GM18858 (cell line): Measurements from ENCODE around the gene PIR.

Experiments
- ATAC-seq: cut with Tn5 transposase; IDR thresholded peaks from one replicate; pipeline ENCODE4 v1.9.1; 2021; ENCODE audit not compliant: unreplicated experiment

Gene PIR

GRCh38 chrX:15492469-15492868 lies 664 bp downstream of the PIR start:
- ATAC-seq: no peak

- ATAC-seq: no peak
These were observed 9.2 kb downstream of the PIR start for GRCh38 chrX:15483891-15484290.

- no peak for ATAC-seq
These were observed 17.6 kb downstream of the PIR start for GRCh38 chrX:15475486-15475885.

- ATAC-seq: no peak
These were observed 18.1 kb downstream of the PIR start for GRCh38 chrX:15475021-15475420.

GRCh38 chrX:15474028-15474427 lies 19.1 kb downstream of the PIR start:
- no peak for ATAC-seq

- no peak for ATAC-seq
These were observed 20.6 kb downstream of the PIR start for GRCh38 chrX:15472531-15472930.

GRCh38 chrX:15471028-15471427 lies 22.1 kb downstream of the PIR start:
- peak; percentile 81 for ATAC-seq

DNA sequence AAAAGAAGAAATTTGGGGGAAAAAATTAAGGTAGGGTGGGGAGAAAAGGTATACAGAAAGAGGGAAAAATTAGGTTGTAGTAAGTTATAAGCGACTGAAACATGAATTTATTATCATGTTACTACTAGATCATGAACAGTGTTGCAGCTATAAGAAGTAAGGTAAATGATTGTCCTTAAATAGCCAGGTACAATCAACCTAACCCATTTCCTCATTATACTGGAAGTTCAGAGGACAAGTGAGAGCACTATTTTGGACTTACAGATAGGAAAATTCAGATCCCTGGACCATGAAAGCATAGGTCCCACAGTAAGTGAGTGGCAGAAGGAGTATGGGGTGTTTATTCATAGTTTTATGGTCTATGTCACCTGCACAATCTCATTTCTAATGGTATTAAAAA lies 23.5 kb downstream of the PIR start:
- no peak for ATAC-seq

DNA sequence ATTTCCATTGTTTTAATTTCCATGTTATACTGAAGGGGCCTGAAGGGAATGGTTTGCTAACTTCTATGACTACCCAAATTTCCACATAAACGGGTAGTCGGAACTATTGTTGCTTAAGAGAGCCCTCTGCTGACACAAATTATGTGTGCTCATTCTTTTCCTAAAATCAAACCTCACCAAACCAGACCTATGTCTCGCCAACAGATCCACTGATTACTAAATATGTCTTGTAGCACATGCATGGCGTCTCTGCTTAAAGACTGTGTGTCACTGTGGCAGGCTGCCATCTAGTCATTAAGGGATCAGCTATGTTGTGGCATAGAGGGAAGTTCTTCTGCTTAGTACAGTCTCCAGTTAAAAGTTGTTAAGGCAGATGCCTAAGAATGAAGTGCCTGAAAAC lies 25.1 kb downstream of the PIR start:
- ATAC-seq: no peak

GRCh38 chrX:15465896-15466651 lies 27.1 kb downstream of the PIR start:
- no peak for ATAC-seq

- peak; percentile 52 for ATAC-seq
These were observed 27.8 kb downstream of the PIR start for GRCh38 chrX:15465347-15465746.

DNA sequence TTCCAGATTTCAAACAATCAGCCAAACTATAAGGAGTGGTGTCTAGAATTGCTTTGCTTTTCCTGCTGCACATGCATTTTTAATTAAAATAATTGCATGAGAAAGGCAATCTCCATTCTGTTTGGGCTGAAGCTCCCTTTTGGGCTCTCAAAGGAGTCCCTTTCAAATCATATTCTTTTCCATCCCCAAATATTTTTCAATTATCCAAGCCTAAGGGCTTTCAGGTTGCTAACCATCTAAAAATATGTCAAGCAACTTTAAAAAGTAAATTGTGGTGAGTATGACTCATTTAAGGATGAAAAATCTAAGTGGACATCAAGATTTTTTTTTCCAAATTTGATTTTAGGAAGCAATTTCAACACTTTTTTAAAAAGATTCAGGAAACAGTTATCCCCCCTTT lies 28.4 kb downstream of the PIR start:
- ATAC-seq: no peak

GRCh38 chrX:15451913-15452312 lies 41.2 kb downstream of the PIR start:
- ATAC-seq: no peak

- ATAC-seq: no peak
These were observed 45.0 kb downstream of the PIR start for GRCh38 chrX:15448010-15448639.

- no peak for ATAC-seq
These were observed 51.7 kb downstream of the PIR start for GRCh38 chrX:15441464-15441863.

- ATAC-seq: peak; percentile 97
These were observed 54.8 kb downstream of the PIR start for GRCh38 chrX:15438332-15438731.

GRCh38 chrX:15437724-15438123 lies 55.4 kb downstream of the PIR start:
- ATAC-seq: no peak

GRCh38 chrX:15435836-15436619 lies 57.1 kb downstream of the PIR start:
- ATAC-seq: no peak

- no peak for ATAC-seq
These were observed 58.9 kb downstream of the PIR start for GRCh38 chrX:15434205-15434604.

GRCh38 chrX:15430584-15430983 lies 62.5 kb downstream of the PIR start:
- no peak for ATAC-seq

GRCh38 chrX:15430076-15430475 lies 63.1 kb downstream of the PIR start:
- ATAC-seq: no peak

DNA sequence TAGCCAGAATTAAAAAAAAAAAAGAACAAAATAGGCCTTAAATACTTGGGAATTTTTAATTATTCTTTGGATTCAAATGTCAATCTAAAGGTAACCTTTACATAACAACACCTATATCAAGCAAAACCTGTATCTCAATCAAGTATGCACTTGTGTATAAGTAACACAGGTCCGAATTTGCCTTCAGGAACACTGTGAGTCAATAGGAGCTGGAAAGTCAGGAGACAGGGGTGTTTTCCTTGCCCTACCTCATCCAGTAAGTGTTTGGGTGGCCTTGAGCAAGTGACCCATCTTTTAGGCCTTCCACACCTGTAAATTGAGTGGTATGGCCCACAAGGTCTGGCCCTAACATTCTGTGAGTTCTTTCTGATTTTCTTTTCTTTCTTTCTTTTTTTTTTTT lies 68.1 kb downstream of the PIR start:
- no peak for ATAC-seq
